ENCODE results near the gene EFTUD2.

EFTUD2 gene

GRCh38 chr17:44915862-44916780 lies 16.9 kb upstream of the EFTUD2 start:
- Histone ChIP-seq H3K27ac (ENCODE audit: low read depth, low read length) (no peak overlapping the region), H3K9me3 (ENCODE audit: control insufficient read depth, insufficient read depth, low read depth, low read length) (no peaks in the 10 kb centered on the region), H3K9ac (ENCODE audit: low read length) (no peak overlapping the region), H3K36me3 (ENCODE audit: control insufficient read depth, insufficient read depth, low read length) (no peaks in the 10 kb centered on the region), H3K4me3 (ENCODE audit: low read depth, low read length) (no peak overlapping the region), H3K27me3 (ENCODE audit: control insufficient read depth, insufficient read depth, low read length) (peaks cover 36% of the 10 kb centered on the region), H3K4me1 (ENCODE audit: control insufficient read depth, insufficient read depth, low read length) (peaks cover 14% of the 10 kb centered on the region)

GRCh38 chr17:44915321-44915726 lies 16.1 kb upstream of the EFTUD2 start, which contains the start of gene GFAP:
Gene GFAP, minus strand, starts transcription at chr17:44915500. Its CDS starts 14 bp downstream, at chr17:44915486.
- H3K9ac ChIP-seq (ENCODE audit: low read length): no peak within 1 kb of the TSS
- no peaks in the 10 kb centered on the region for H3K9me3 ChIP-seq (ENCODE audit: control insufficient read depth, insufficient read depth, low read depth, low read length)
- H3K4me3 ChIP-seq (ENCODE audit: low read depth, low read length): no peak within 1 kb of the TSS
- peaks cover 9% of the 10 kb centered on the region for H3K4me1 ChIP-seq (ENCODE audit: control insufficient read depth, insufficient read depth, low read length)
- peaks cover 36% of the 10 kb centered on the region for H3K27me3 ChIP-seq (ENCODE audit: control insufficient read depth, insufficient read depth, low read length)
- H3K27ac ChIP-seq (ENCODE audit: low read depth, low read length): no peak within 1 kb of the TSS
- H3K36me3 ChIP-seq (ENCODE audit: control insufficient read depth, insufficient read depth, low read length): no peaks in the 10 kb centered on the region

- H3K9ac ChIP-seq (ENCODE audit: low read length): no peak overlapping the region
- no peaks in the 10 kb centered on the region for H3K36me3 ChIP-seq (ENCODE audit: control insufficient read depth, insufficient read depth, low read length)
- no peaks in the 10 kb centered on the region for H3K9me3 ChIP-seq (ENCODE audit: control insufficient read depth, insufficient read depth, low read depth, low read length)
- H3K27me3 ChIP-seq (ENCODE audit: control insufficient read depth, insufficient read depth, low read length): peaks cover 36% of the 10 kb centered on the region
- H3K4me3 ChIP-seq (ENCODE audit: low read depth, low read length): no peak overlapping the region
- H3K4me1 ChIP-seq (ENCODE audit: control insufficient read depth, insufficient read depth, low read length): peaks cover 7% of the 10 kb centered on the region
- H3K27ac ChIP-seq (ENCODE audit: low read depth, low read length): no peak overlapping the region
Observed at GRCh38 chr17:44914698-44915271, 15.5 kb upstream of the EFTUD2 start.

GRCh38 chr17:44914148-44914547 lies 14.9 kb upstream of the EFTUD2 start:
- Histone ChIP-seq H3K27ac (ENCODE audit: low read depth, low read length) (no peak overlapping the region), H3K36me3 (ENCODE audit: control insufficient read depth, insufficient read depth, low read length) (no peaks in the 10 kb centered on the region), H3K9me3 (ENCODE audit: control insufficient read depth, insufficient read depth, low read depth, low read length) (no peaks in the 10 kb centered on the region), H3K27me3 (ENCODE audit: control insufficient read depth, insufficient read depth, low read length) (peaks cover 36% of the 10 kb centered on the region), H3K9ac (ENCODE audit: low read length) (no peak overlapping the region), H3K4me3 (ENCODE audit: low read depth, low read length) (no peak overlapping the region), H3K4me1 (ENCODE audit: control insufficient read depth, insufficient read depth, low read length) (peaks cover 7% of the 10 kb centered on the region)

GRCh38 chr17:44913676-44914075 lies 14.4 kb upstream of the EFTUD2 start:
- Histone ChIP-seq H3K36me3 (ENCODE audit: control insufficient read depth, insufficient read depth, low read length) (no peaks in the 10 kb centered on the region), H3K27ac (ENCODE audit: low read depth, low read length) (no peak overlapping the region), H3K27me3 (ENCODE audit: control insufficient read depth, insufficient read depth, low read length) (peaks cover 36% of the 10 kb centered on the region), H3K9me3 (ENCODE audit: control insufficient read depth, insufficient read depth, low read depth, low read length) (no peaks in the 10 kb centered on the region), H3K4me1 (ENCODE audit: control insufficient read depth, insufficient read depth, low read length) (peaks cover 7% of the 10 kb centered on the region), H3K4me3 (ENCODE audit: low read depth, low read length) (no peak overlapping the region), H3K9ac (ENCODE audit: low read length) (no peak overlapping the region)

GRCh38 chr17:44912763-44913544 lies 13.7 kb upstream of the EFTUD2 start:
- peaks cover 36% of the 10 kb centered on the region for H3K27me3 ChIP-seq (ENCODE audit: control insufficient read depth, insufficient read depth, low read length)
- no peak overlapping the region for H3K9ac ChIP-seq (ENCODE audit: low read length)
- H3K4me3 ChIP-seq (ENCODE audit: low read depth, low read length): no peak overlapping the region
- H3K9me3 ChIP-seq (ENCODE audit: control insufficient read depth, insufficient read depth, low read depth, low read length): no peaks in the 10 kb centered on the region
- H3K36me3 ChIP-seq (ENCODE audit: control insufficient read depth, insufficient read depth, low read length): no peaks in the 10 kb centered on the region
- H3K27ac ChIP-seq (ENCODE audit: low read depth, low read length): no peak overlapping the region
- peaks cover 7% of the 10 kb centered on the region for H3K4me1 ChIP-seq (ENCODE audit: control insufficient read depth, insufficient read depth, low read length)

GRCh38 chr17:44911133-44912001 lies 12.1 kb upstream of the EFTUD2 start:
- Histone ChIP-seq H3K4me3 (ENCODE audit: low read depth, low read length) (peak overlapping the region; percentile 50), H3K27ac (ENCODE audit: low read depth, low read length) (no peak overlapping the region), H3K9me3 (ENCODE audit: control insufficient read depth, insufficient read depth, low read depth, low read length) (no peaks in the 10 kb centered on the region), H3K4me1 (ENCODE audit: control insufficient read depth, insufficient read depth, low read length) (peaks cover 12% of the 10 kb centered on the region), H3K27me3 (ENCODE audit: control insufficient read depth, insufficient read depth, low read length) (peaks cover 36% of the 10 kb centered on the region), H3K9ac (ENCODE audit: low read length) (no peak overlapping the region), H3K36me3 (ENCODE audit: control insufficient read depth, insufficient read depth, low read length) (no peaks in the 10 kb centered on the region)

GRCh38 chr17:44910231-44911106 lies 11.2 kb upstream of the EFTUD2 start:
- H3K36me3 ChIP-seq (ENCODE audit: control insufficient read depth, insufficient read depth, low read length): no peaks in the 10 kb centered on the region
- no peaks in the 10 kb centered on the region for H3K9me3 ChIP-seq (ENCODE audit: control insufficient read depth, insufficient read depth, low read depth, low read length)
- no peak overlapping the region for H3K9ac ChIP-seq (ENCODE audit: low read length)
- H3K27me3 ChIP-seq (ENCODE audit: control insufficient read depth, insufficient read depth, low read length): peaks cover 36% of the 10 kb centered on the region
- H3K27ac ChIP-seq (ENCODE audit: low read depth, low read length): no peak overlapping the region
- peaks cover 21% of the 10 kb centered on the region for H3K4me1 ChIP-seq (ENCODE audit: control insufficient read depth, insufficient read depth, low read length)
- H3K4me3 ChIP-seq (ENCODE audit: low read depth, low read length): peak overlapping the region; percentile 50

- Histone ChIP-seq H3K27ac (ENCODE audit: low read depth, low read length) (no peak overlapping the region), H3K27me3 (ENCODE audit: control insufficient read depth, insufficient read depth, low read length) (peaks cover 32% of the 10 kb centered on the region), H3K36me3 (ENCODE audit: control insufficient read depth, insufficient read depth, low read length) (no peaks in the 10 kb centered on the region), H3K4me1 (ENCODE audit: control insufficient read depth, insufficient read depth, low read length) (peaks cover 23% of the 10 kb centered on the region), H3K4me3 (ENCODE audit: low read depth, low read length) (no peak overlapping the region), H3K9ac (ENCODE audit: low read length) (no peak overlapping the region), H3K9me3 (ENCODE audit: control insufficient read depth, insufficient read depth, low read depth, low read length) (no peaks in the 10 kb centered on the region)
Observed at GRCh38 chr17:44909681-44910144, 10.5 kb upstream of the EFTUD2 start.

All from HUES6 (cell line).